Ascending aorta (tissue), 2 donors: ENCODE measurements around the gene CASKIN1. TPM values are rescaled to one million over a fixed set of nuclear protein-coding genes. Genes with fewer than 3 reads are reported as not detected.
A peak's percentile ranks its signal among the peaks of the same experiment; 100 is the strongest.

Source experiments
- DNase-seq, 2 donors: peaks; one replicate each; pipeline ENCODE4 v3.0.0-alpha.2; 2019; ENCODE audit warnings: low spot score in 2 of 2
- H3K27ac ChIP-seq, 2 donors: fragments of 200-600 bp; sonication (generic); one replicate each; pipeline ENCODE4 v1.5.1; 2016 to 2017; ENCODE audit warnings: mild to moderate bottlenecking in 1 of 2
- H3K27me3 ChIP-seq: fragments of 200-600 bp; sonication (generic); one replicate; pipeline ENCODE4 v1.5.1; 2017
- H3K36me3 ChIP-seq, 2 donors: fragments of 200-600 bp; sonication (generic); one replicate each; pipeline ENCODE4 v1.5.1; 2016
- H3K4me1 ChIP-seq, 2 donors: fragments of 200-600 bp; sonication (generic); one replicate each; pipeline ENCODE4 v1.5.1; 2016 to 2017; ENCODE audit warnings: mild to moderate bottlenecking in 1 of 2
- H3K4me3 ChIP-seq, 2 donors: fragments of 200-600 bp; sonication (generic); one replicate each; pipeline ENCODE4 v1.5.1; 2016 to 2017; ENCODE audit warnings: mild to moderate bottlenecking in 1 of 2
- H3K9me3 ChIP-seq, 2 donors: fragments of 200-600 bp; sonication (generic); one replicate each; pipeline ENCODE4 v1.5.1; 2016
- intact Hi-C: fragments of 100-400 bp; cut with DNase I; formaldehyde crosslinking; loops from one replicate; pipeline ENCODE4 v1.15.1; 2023
- total RNA-seq: library from RNA; depleted of rRNA; stranded (reverse); fragments of >200 nt; gene quantifications from one replicate; pipeline ENCODE4 v1.1.0, GENCODE V29; 2016
- TF ChIP-seq, protein P1 (sequence below), 3 experiments: fragments of 200-600 bp in 2 of 3; fragments of 450-650 bp in 1 of 3; sonication (generic) in 2 of 3; IDR thresholded peaks; one replicate each; pipeline ENCODE4 v1.5.1; 2016 to 2019; ENCODE audit warnings: antibody characterized with exemption in 3 of 3, mild to moderate bottlenecking in 1 of 3, moderate library complexity in 1 of 3

CASKIN1 gene
- total RNA-seq, 1 donor from 2014 or later: not detected

DNA sequence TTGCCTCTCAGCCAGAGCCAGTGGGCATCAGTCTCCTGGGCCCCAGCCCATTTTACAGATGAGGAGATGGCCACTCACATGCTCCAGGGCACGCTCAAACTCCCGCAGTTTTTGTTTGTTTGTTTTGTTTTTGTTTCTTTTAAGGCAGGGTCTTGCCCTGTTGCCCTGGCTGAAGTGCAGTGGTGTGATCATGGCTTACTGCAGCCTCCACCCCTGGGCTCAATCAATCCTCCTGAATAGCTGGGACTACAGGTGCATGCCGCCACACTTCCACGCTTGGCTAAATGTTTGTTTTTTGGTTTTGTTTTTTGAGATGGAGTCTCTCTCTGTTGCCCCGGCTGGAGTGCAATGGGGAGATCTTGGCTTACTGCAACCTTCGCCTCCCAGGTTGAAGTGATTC is 30.5 kb upstream of the CASKIN1 start:
- TF ChIP-seq, protein P1, sequence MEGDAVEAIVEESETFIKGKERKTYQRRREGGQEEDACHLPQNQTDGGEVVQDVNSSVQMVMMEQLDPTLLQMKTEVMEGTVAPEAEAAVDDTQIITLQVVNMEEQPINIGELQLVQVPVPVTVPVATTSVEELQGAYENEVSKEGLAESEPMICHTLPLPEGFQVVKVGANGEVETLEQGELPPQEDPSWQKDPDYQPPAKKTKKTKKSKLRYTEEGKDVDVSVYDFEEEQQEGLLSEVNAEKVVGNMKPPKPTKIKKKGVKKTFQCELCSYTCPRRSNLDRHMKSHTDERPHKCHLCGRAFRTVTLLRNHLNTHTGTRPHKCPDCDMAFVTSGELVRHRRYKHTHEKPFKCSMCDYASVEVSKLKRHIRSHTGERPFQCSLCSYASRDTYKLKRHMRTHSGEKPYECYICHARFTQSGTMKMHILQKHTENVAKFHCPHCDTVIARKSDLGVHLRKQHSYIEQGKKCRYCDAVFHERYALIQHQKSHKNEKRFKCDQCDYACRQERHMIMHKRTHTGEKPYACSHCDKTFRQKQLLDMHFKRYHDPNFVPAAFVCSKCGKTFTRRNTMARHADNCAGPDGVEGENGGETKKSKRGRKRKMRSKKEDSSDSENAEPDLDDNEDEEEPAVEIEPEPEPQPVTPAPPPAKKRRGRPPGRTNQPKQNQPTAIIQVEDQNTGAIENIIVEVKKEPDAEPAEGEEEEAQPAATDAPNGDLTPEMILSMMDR (IDR thresholded peaks at IDR 0.05): no peak
- intact Hi-C loops: no loop called here
- no peaks in the 10 kb centered on the region for H3K27me3 ChIP-seq
- peaks cover 41 to 42% of the 10 kb centered on the region in 2 donors for H3K36me3 ChIP-seq
- H3K4me1 ChIP-seq: peaks cover 4 to 15% of the 10 kb centered on the region in 2 donors
- H3K9me3 ChIP-seq: no peaks in the 10 kb centered on the region
- DNase-seq: no peak
- H3K27ac ChIP-seq: no peak overlapping the region
- H3K4me3 ChIP-seq: no peak overlapping the region

DNA sequence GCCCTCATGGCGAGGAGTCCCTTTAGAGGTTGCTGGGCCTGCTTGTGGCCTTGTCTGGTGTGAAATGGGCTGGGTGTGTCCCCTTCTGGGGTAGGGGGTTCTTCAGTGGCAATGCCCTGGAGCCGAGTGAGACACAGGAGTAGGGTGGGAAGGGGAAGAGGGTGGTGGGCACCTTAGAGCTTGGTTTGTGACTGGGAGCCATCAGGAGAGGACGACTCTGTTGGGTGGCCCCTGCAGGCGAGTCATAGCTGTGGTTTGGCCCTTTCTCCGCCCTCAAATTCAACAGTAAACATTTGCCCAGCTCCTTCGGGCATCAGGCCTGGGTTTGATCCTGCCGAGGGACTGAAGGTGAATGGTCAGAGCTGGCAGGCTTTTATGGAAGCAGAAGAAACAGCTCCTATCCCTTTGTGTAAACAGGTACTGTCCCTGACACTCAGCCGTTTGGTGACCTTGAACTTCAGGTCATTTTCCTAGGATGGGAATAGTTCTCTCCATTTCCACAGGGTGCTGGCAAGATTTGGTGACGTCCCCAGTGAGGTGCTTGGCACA is 29.9 kb upstream of the CASKIN1 start:
- DNase-seq: no peak
- Histone ChIP-seq H3K27ac (no peak overlapping the region), H3K4me1 (peaks cover 4 to 15% of the 10 kb centered on the region in 2 donors), H3K36me3 (peaks cover 35 to 36% of the 10 kb centered on the region in 2 donors), H3K9me3 (no peaks in the 10 kb centered on the region), H3K27me3 (no peaks in the 10 kb centered on the region), H3K4me3 (no peak overlapping the region)
- TF ChIP-seq, protein P1 (IDR thresholded peaks at IDR 0.05): no peak
- intact Hi-C loops: no loop called here

DNA sequence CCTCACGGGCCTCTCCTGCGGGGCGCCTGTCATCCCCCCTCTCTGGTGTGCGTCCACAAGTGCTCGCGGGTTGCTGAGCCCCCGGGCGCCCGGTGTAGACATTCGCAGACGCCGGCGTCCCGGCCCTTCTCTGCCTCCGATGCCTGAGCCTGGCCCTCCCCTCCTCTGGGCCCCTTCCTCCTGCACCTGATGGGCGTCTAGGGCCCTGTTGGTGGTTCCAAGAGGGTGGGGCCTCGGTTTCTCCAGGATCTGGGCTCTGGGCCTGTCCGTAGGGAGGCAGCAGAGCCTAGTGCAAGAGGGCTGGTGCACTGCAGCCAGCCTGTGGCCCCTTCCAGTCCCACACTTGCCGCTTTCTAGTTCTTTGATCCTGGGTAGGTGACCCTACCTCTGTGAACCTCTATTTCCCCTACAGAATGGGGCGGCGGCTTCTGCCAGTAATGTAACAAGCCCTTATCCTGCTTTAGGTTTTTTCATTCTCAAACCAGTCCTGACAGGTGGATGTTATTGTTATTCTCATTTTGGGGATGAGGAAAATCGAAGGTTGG is 27.6 kb upstream of the CASKIN1 start:
- TF ChIP-seq, protein P1 (IDR thresholded peaks at IDR 0.05): peak in 1 of 3 experiments; percentile 18
- H3K9me3 ChIP-seq: no peaks in the 10 kb centered on the region
- no peak for DNase-seq
- intact Hi-C loops: loop anchor here (1.0 to 5.0 kb wide), 7 partner anchors 9 to 397 kb away; partner anchors contain the start of genes ECI1, FAHD1, HAGH and MLST8
- peaks cover 12 to 13% of the 10 kb centered on the region in 2 donors for H3K36me3 ChIP-seq
- peak overlapping the region; percentile 80 for H3K27ac ChIP-seq
- H3K4me3 ChIP-seq: peak overlapping the region; percentile 89 to 92
- H3K27me3 ChIP-seq: no peaks in the 10 kb centered on the region
- peaks cover 4 to 15% of the 10 kb centered on the region in 2 donors for H3K4me1 ChIP-seq

DNA sequence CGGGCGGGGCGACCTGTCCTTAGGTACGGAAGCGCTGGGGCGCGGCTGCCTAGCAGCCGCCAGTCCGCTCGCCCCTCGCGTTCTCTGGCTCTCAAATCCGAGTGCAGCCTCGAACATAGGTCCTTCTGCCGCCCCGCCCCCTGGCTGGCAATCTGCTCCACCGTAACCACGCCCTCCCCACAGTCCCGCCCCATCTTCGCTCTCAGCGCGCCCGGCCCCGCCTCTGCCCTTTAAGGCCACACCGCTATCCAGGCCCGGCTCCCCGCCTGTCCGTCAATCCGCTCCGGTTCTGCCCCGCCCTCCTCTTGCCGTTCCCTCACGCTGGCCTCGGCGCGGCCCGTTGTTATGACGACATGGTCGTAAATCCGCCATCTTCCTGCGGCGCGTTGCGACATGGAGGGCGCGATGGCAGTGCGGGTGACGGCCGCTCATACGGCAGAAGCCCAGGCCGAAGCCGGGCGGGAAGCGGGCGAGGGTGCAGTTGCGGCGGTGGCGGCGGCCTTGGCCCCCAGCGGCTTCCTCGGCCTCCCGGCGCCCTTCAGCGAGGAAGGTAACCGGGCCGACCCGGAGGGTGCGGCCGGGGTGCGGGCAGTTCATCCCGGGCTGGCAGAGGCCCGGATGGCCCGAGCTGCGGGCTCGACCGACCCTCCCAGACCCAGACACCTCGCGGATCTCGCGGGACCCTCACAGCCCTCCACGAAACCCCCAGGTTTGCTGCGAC is 27.0 kb upstream of the CASKIN1 start, which contains the start of gene E4F1:
Gene E4F1, plus strand, starts transcription at position 371 of the 721 bp plus-strand sequence. Its CDS starts 23 bp downstream, at position 394.
- H3K27me3 ChIP-seq: no peaks in the 10 kb centered on the region
- peak within 1 kb of the TSS; percentile 89 to 92 for H3K4me3 ChIP-seq
- intact Hi-C loops: loop anchor here (1.0 to 5.0 kb wide), 7 partner anchors 8 to 397 kb away; partner anchors contain the start of genes ECI1, FAHD1, HAGH and MLST8
- peak; percentile 96 to 100 for DNase-seq
- peaks cover 6% of the 10 kb centered on the region in 2 donors for H3K36me3 ChIP-seq
- H3K4me1 ChIP-seq: peaks cover 4 to 15% of the 10 kb centered on the region in 2 donors
- peak within 1 kb of the TSS; percentile 80 for H3K27ac ChIP-seq
- no peaks in the 10 kb centered on the region for H3K9me3 ChIP-seq
- TF ChIP-seq, protein P1 (IDR thresholded peaks at IDR 0.05): no peak

DNA sequence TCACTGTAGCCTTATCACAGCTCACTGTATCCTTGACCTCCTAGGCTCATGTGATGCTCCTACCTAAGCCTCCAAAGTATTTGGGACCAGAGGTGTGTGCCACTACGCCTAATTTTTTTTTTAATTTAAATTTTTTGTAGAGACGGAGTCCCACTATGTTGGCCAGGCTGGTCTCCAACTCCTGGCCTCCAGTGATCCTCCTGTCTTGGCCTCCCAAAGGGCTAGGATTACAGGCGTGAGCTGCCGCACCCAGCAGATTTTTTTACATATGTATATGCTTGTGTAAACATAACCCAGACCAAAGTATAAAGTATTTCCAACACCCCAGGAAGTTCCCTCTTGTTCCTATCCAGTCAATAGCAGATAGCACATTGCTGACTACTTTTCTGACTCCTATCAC is 19.9 kb upstream of the CASKIN1 start:
- H3K27me3 ChIP-seq: no peaks in the 10 kb centered on the region
- intact Hi-C loops: no loop called here
- peaks cover 12 to 22% of the 10 kb centered on the region in 2 donors for H3K4me1 ChIP-seq
- H3K36me3 ChIP-seq: peaks cover 0 to 5% of the 10 kb centered on the region in 2 donors
- DNase-seq: no peak
- H3K27ac ChIP-seq: no peak overlapping the region
- TF ChIP-seq, protein P1 (IDR thresholded peaks at IDR 0.05): no peak
- H3K4me3 ChIP-seq: no peak overlapping the region
- H3K9me3 ChIP-seq: no peaks in the 10 kb centered on the region
